HG03342 (cell line): ENCODE measurements around the gene KIAA1755.

Experiments
- ATAC-seq: cut with Tn5 transposase; IDR thresholded peaks from one replicate; pipeline ENCODE4 v1.9.1; 2021; ENCODE audit warnings: mild to moderate bottlenecking, moderate library complexity; ENCODE audit not compliant: unreplicated experiment

The KIAA1755 gene

GRCh38 chr20:38168791-38169589 is 91.5 kb downstream of the KIAA1755 start:
- ATAC-seq = no peak

GRCh38 chr20:38167851-38168760 is 92.4 kb downstream of the KIAA1755 start:
- ATAC-seq = no peak

DNA sequence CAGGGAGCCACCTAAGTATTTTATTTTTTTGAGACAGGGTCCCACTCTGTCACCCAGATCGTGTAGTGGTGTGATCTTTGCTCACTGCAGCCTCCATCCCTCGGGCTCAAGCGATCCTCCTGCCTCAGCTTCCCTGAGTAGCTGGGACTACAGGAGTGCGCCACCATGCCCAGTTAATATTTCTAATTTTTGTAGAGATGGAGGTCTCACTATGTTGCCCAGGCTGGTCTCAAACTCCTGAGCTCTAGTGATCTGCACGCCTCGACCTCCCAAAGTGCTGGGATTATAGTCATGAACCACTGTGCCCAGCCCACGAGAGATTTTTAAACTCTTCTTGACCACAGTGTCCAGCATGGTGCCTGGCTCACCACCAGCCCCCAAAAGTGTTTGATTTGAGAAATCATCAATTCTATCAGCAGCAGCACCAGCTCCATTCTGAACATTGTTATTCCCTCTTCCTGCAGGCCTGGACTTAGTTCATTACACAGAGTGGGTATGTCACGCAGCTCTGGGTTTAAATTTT is 93.1 kb downstream of the KIAA1755 start:
- ATAC-seq = no peak

DNA sequence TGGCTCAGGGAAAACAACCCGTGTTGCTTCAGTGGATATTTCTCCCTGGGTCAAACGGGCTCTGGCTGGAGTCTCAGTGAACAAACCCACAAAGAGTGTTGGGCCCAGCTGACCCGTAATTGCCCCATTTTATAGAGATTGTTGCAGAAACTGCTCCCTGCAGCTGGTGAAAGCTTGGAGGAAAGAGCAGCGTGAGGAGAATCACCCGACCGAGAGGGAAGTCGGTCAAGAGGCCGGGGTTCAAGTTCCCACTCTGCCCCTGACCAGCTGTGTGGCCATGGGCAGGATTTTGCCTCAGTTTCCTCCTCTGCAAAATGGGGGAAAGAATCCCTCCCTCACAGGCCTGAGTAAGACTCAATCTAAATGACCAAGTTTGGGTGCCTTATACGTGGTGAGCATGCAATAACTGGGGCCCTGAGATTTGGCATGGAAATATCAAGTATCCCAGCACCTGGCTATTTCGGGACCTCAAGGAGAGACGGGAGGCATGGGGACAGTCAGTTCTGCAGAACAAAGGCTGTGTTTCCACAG is 93.8 kb downstream of the KIAA1755 start:
- ATAC-seq = no peak

DNA sequence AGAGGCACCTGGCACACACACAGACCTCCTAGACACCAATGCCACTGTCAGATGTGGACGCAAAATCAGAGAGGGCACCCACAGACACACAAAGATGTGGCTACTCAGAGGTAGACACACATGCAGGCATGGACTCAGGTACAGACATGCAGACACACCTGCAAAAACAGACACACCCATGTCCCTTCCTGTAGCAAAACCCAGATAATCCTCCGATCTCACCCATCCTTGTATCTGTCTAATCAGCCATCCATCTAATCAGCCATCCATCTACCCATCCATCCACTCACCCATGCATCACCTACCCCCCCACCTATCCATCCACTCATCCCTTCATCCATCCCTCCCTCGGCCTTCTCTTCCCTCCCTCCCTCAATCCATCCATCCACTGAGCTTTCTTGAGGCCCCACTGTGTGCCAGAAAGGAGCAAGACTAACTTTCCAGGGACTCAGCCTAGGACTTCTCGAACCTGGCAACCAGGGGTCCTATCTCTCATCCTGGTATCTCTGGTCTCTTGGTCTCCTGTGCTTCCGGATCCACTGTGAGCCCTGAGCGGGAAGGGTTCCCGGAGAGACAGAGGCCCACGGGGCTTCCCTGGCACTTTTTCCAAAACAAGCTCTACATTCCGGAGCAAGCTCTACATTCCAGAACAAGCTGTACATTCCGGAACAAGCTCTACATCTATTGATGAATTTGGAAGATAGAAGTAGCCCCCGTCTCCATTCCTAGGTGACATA is 94.4 kb downstream of the KIAA1755 start:
- no peak for ATAC-seq

DNA sequence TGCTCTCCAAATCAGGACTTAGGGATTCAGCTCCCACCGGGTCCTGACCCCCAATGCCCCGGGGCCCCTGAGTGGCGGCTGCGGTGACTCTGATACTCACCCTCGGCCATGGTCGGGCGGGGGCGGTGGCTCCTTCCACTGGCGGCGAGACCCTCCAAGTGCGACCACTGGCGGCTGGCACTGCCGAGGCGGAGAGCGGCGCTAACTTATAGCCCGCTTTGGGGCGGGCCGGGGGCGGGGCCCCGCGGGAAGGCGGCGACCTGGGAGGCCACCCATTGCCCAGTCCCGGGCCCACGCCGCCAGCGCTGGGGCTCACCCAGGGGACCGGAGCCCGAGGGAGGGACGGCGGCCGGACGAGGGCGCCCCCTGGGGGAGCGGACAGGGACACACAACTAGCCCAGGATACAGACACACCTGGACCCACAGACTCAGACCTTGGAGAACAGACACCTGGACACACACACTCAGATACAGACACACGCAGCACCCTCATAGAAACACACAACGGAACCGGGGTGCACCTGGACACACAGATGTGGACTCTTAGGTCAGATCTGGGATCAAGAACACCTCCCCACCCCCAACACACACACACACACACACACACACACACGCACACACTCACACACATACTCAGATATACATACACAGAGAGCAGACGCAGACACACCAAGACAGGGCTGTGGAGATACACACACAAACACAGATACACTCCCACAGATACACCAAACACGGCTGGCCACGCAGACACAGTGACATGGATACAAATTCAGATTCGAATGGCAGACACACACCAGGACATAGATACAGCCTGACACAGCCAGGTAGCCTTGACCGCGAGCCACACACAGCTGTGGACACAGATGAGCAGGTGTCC is 95.2 kb downstream of the KIAA1755 start, which contains the start of gene TGM2:
TGM2 (minus strand) TSS at position 182 of the 877 bp plus-strand sequence; CDS start at position 110, 72 bp downstream.
- peak; percentile 85 for ATAC-seq

DNA sequence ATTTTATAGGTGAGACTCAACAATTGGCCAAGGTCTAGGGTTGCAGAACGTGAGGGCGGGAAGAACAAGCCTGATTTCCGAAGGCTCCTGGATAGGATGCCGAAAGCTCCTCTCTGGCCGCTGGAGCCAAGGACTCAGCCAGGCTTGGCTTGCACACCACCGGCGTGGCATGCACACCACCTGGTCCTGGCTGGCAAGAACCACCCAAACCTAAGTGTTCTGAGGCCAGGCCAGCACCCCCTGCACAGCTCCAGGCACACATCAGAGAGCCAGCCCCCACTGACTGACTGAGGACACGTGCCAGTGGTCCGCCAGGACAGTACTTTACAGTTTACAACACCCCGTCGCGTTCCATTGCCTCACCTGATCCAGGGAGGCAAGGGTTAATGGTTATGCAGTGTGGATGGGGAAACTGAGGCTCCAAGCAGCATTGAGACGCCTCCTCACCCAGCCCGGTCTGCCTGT is 95.9 kb downstream of the KIAA1755 start:
- ATAC-seq = no peak

GRCh38 chr20:38164069-38164468 is 96.5 kb downstream of the KIAA1755 start:
- no peak for ATAC-seq

DNA sequence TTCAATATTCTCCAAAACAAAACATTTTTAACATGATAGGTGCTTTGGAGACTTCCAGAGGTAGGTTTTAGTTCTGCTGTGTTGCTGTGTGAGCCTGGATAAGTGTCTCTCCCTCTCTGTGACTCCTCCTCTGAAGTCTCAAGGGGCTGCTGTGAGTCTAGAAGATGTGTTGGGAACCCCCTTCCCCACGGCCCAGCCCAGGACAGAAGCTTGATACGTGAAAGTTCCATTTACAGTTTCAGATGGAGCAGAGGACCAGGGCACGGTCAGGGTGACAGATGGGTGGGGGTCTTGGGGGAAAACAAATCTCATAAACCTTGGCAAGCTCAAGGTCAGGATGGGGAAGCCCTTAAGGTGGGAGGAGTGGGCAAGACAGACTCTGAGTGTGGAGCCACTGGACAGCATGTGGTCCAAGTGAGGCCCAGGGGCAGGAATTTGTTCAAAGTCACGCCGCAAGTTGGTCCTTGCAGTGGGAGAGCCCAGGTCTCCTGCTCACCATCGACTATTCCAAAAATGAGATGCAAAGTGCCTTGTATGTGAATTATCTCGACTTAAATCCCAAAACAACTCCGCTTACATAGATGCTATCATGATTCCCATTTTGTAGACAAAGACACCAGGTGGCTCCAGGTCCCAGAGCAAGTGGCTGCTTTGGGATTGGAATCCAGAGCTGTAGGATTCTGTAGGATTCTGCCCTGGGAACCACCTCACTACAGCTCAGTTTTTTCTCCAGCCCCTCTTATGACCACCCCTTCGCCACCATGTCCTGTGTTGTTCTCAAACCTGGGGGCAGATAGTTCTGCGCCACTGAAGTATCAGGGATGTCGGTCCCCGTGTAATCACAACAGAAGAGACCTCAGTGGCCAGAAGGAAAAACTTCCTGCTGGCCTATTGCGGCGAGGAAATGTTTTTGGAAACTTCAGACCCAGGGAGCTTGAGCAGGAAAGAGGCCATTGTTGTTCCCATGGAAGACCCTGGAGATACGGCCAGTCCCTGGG is 97.4 kb downstream of the KIAA1755 start:
- ATAC-seq = no peak

- no peak for ATAC-seq
Observed at GRCh38 chr20:38162149-38162548, 98.4 kb downstream of the KIAA1755 start.

GRCh38 chr20:38161412-38161774 is 99.1 kb downstream of the KIAA1755 start:
- ATAC-seq = no peak
